Measurements from ENCODE around the gene VEGFB. TPM values are rescaled to one million over a fixed set of nuclear protein-coding genes. Genes with fewer than 3 reads are reported as not detected.

Gene VEGFB
- total RNA-seq, 1 donor from 2014 or later: 66.7 TPM

- no peaks in the 10 kb centered on the region for H3K9me3 Mint-ChIP-seq
- intact Hi-C loops (cut with micrococcal nuclease): no loop called here
- no peak for DNase-seq
- H3K27me3 Mint-ChIP-seq: no peaks in the 10 kb centered on the region
- H3K4me3 Mint-ChIP-seq: no peak overlapping the region
- peaks cover 12% of the 10 kb centered on the region for H3K4me1 Mint-ChIP-seq
- H3K36me3 Mint-ChIP-seq (ENCODE audit: low read depth): peaks cover 38% of the 10 kb centered on the region
- H3K27ac Mint-ChIP-seq: no peak overlapping the region
Observed at GRCh38 chr11:64259533-64260067, 25.2 kb downstream of the VEGFB start.

GRCh38 chr11:64260147-64260708, 25.8 kb downstream of the VEGFB start:
- Mint-ChIP-seq H3K4me1 (peaks cover 12% of the 10 kb centered on the region), H3K36me3 (ENCODE audit: low read depth) (peaks cover 35% of the 10 kb centered on the region), H3K27me3 (no peaks in the 10 kb centered on the region), H3K4me3 (no peak overlapping the region), H3K27ac (peak overlapping the region; percentile 48), H3K9me3 (no peaks in the 10 kb centered on the region)
- intact Hi-C loops (cut with micrococcal nuclease): no loop called here
- DNase-seq: no peak

GRCh38 chr11:64261556-64262080, 27.2 kb downstream of the VEGFB start:
- no peak for DNase-seq
- intact Hi-C loops (cut with micrococcal nuclease): no loop called here
- Mint-ChIP-seq H3K27me3 (no peaks in the 10 kb centered on the region), H3K4me3 (no peak overlapping the region), H3K27ac (no peak overlapping the region), H3K9me3 (no peaks in the 10 kb centered on the region), H3K36me3 (ENCODE audit: low read depth) (peaks cover 34% of the 10 kb centered on the region), H3K4me1 (peaks cover 12% of the 10 kb centered on the region)

GRCh38 chr11:64262271-64263002, 28.1 kb downstream of the VEGFB start:
- H3K4me3 Mint-ChIP-seq: no peak overlapping the region
- H3K9me3 Mint-ChIP-seq: no peaks in the 10 kb centered on the region
- no peaks in the 10 kb centered on the region for H3K27me3 Mint-ChIP-seq
- intact Hi-C loops (cut with micrococcal nuclease): no loop called here
- no peak for DNase-seq
- peaks cover 12% of the 10 kb centered on the region for H3K4me1 Mint-ChIP-seq
- H3K36me3 Mint-ChIP-seq (ENCODE audit: low read depth): peaks cover 33% of the 10 kb centered on the region
- H3K27ac Mint-ChIP-seq: no peak overlapping the region

GRCh38 chr11:64263021-64263946, 28.9 kb downstream of the VEGFB start:
- peaks cover 28% of the 10 kb centered on the region for H3K36me3 Mint-ChIP-seq (ENCODE audit: low read depth)
- no peak for DNase-seq
- H3K27me3 Mint-ChIP-seq: no peaks in the 10 kb centered on the region

GRCh38 chr11:64263947-64264317, 29.5 kb downstream of the VEGFB start:
- intact Hi-C loops (cut with micrococcal nuclease): no loop called here
- no peak overlapping the region for H3K27ac Mint-ChIP-seq
- no peaks in the 10 kb centered on the region for H3K27me3 Mint-ChIP-seq
- H3K9me3 Mint-ChIP-seq: no peaks in the 10 kb centered on the region
- H3K4me3 Mint-ChIP-seq: no peak overlapping the region
- DNase-seq: no peak
- H3K4me1 Mint-ChIP-seq: peaks cover 24% of the 10 kb centered on the region
- H3K36me3 Mint-ChIP-seq (ENCODE audit: low read depth): peaks cover 27% of the 10 kb centered on the region

More at GRCh38 chr11:64263021-64263946, 28.9 kb downstream of the VEGFB start:
- Mint-ChIP-seq H3K4me1 (peaks cover 18% of the 10 kb centered on the region), H3K4me3 (no peak overlapping the region), H3K9me3 (no peaks in the 10 kb centered on the region), H3K27ac (no peak overlapping the region)
- intact Hi-C loops (cut with micrococcal nuclease): no loop called here

- Mint-ChIP-seq H3K4me3 (no peak overlapping the region), H3K9me3 (no peaks in the 10 kb centered on the region), H3K4me1 (peaks cover 25% of the 10 kb centered on the region), H3K36me3 (ENCODE audit: low read depth) (peaks cover 26% of the 10 kb centered on the region), H3K27ac (no peak overlapping the region), H3K27me3 (no peaks in the 10 kb centered on the region)
- intact Hi-C loops (cut with micrococcal nuclease): no loop called here
- no peak for DNase-seq
Observed at GRCh38 chr11:64264371-64264852, 30.0 kb downstream of the VEGFB start.

GRCh38 chr11:64265176-64266160, 31.1 kb downstream of the VEGFB start:
- H3K27ac Mint-ChIP-seq: no peak overlapping the region
- intact Hi-C loops (cut with micrococcal nuclease): no loop called here

GRCh38 chr11:64266339-64266738, 32.0 kb downstream of the VEGFB start:
- Mint-ChIP-seq H3K27ac (peak overlapping the region; percentile 34), H3K9me3 (no peaks in the 10 kb centered on the region), H3K27me3 (no peaks in the 10 kb centered on the region), H3K4me3 (no peak overlapping the region), H3K36me3 (ENCODE audit: low read depth) (peaks cover 22% of the 10 kb centered on the region), H3K4me1 (peaks cover 19% of the 10 kb centered on the region)
- DNase-seq: no peak
- intact Hi-C loops (cut with micrococcal nuclease): no loop called here

More at GRCh38 chr11:64265176-64266160, 31.1 kb downstream of the VEGFB start:
- H3K9me3 Mint-ChIP-seq: no peaks in the 10 kb centered on the region
- no peak overlapping the region for H3K4me3 Mint-ChIP-seq
- no peak for DNase-seq
- H3K27me3 Mint-ChIP-seq: no peaks in the 10 kb centered on the region
- peaks cover 22% of the 10 kb centered on the region for H3K36me3 Mint-ChIP-seq (ENCODE audit: low read depth)
- H3K4me1 Mint-ChIP-seq: peaks cover 19% of the 10 kb centered on the region

GRCh38 chr11:64267207-64267945, 33.0 kb downstream of the VEGFB start:
- no peak for DNase-seq
- Mint-ChIP-seq H3K4me1 (peaks cover 26% of the 10 kb centered on the region), H3K36me3 (ENCODE audit: low read depth) (peaks cover 19% of the 10 kb centered on the region), H3K9me3 (no peaks in the 10 kb centered on the region), H3K27me3 (no peaks in the 10 kb centered on the region), H3K4me3 (peak overlapping the region; percentile 35), H3K27ac (peak overlapping the region; percentile 81)
- intact Hi-C loops (cut with micrococcal nuclease): no loop called here

GRCh38 chr11:64268025-64268892, 33.9 kb downstream of the VEGFB start:
- intact Hi-C loops (cut with micrococcal nuclease): loop anchor here (1.0 kb wide), 1 partner anchor 17 kb away; the partner anchor contains the start of gene PLCB3
- no peak for DNase-seq
- peak overlapping the region; percentile 96 for H3K4me3 Mint-ChIP-seq
- peaks cover 14% of the 10 kb centered on the region for H3K36me3 Mint-ChIP-seq (ENCODE audit: low read depth)
- no peaks in the 10 kb centered on the region for H3K27me3 Mint-ChIP-seq
- no peaks in the 10 kb centered on the region for H3K9me3 Mint-ChIP-seq
- H3K27ac Mint-ChIP-seq: peak overlapping the region; percentile 99
- peaks cover 26% of the 10 kb centered on the region for H3K4me1 Mint-ChIP-seq

Data from activated CD4-positive, alpha-beta T cell treated with anti-CD3 and anti-CD28 coated beads, Interleukin-2, amount 10 ng/mL, durations not matched to agents 24 days and 14 days (primary cell).